Ascending aorta (tissue), 2 donors: ENCODE results near the gene GPC6. TPM values are rescaled to one million over a fixed set of nuclear protein-coding genes. Genes with fewer than 3 reads are reported as not detected.

Experiments
- DNase-seq, 2 donors: peaks; one replicate each; pipeline ENCODE4 v3.0.0-alpha.2; 2019; ENCODE audit warnings: low spot score in 2 of 2
- H3K27ac ChIP-seq, 2 donors: fragments of 200-600 bp; sonication (generic); one replicate each; pipeline ENCODE4 v1.5.1; 2016 to 2017; ENCODE audit warnings: mild to moderate bottlenecking in 1 of 2
- H3K27me3 ChIP-seq: fragments of 200-600 bp; sonication (generic); one replicate; pipeline ENCODE4 v1.5.1; 2017
- H3K36me3 ChIP-seq, 2 donors: fragments of 200-600 bp; sonication (generic); one replicate each; pipeline ENCODE4 v1.5.1; 2016
- H3K4me1 ChIP-seq, 2 donors: fragments of 200-600 bp; sonication (generic); one replicate each; pipeline ENCODE4 v1.5.1; 2016 to 2017; ENCODE audit warnings: mild to moderate bottlenecking in 1 of 2
- H3K4me3 ChIP-seq, 2 donors: fragments of 200-600 bp; sonication (generic); one replicate each; pipeline ENCODE4 v1.5.1; 2016 to 2017; ENCODE audit warnings: mild to moderate bottlenecking in 1 of 2
- H3K9me3 ChIP-seq, 2 donors: fragments of 200-600 bp; sonication (generic); one replicate each; pipeline ENCODE4 v1.5.1; 2016
- CTCF ChIP-seq, 3 experiments: fragments of 200-600 bp in 2 of 3; fragments of 450-650 bp in 1 of 3; sonication (generic) in 2 of 3; IDR thresholded peaks; one replicate each; pipeline ENCODE4 v1.5.1; 2016 to 2019; ENCODE audit warnings: antibody characterized with exemption in 3 of 3, mild to moderate bottlenecking in 1 of 3, moderate library complexity in 1 of 3
- intact Hi-C: fragments of 100-400 bp; cut with DNase I; formaldehyde crosslinking; loops from one replicate; pipeline ENCODE4 v1.15.1; 2023
- total RNA-seq: library from RNA; depleted of rRNA; stranded (reverse); fragments of >200 nt; gene quantifications from one replicate; pipeline ENCODE4 v1.1.0, GENCODE V29; 2016

GPC6 gene
- total RNA-seq, 1 donor from 2014 or later: 23.2 TPM

- no peaks in the 10 kb centered on the region for H3K4me1 ChIP-seq
- no peak for TF ChIP-seq CTCF (IDR thresholded peaks at IDR 0.05)
- intact Hi-C loops: no loop called here
- H3K9me3 ChIP-seq: no peaks in the 10 kb centered on the region
- no peak for DNase-seq
- H3K36me3 ChIP-seq: no peaks in the 10 kb centered on the region
- no peak overlapping the region for H3K27ac ChIP-seq
- H3K27me3 ChIP-seq: no peaks in the 10 kb centered on the region
- H3K4me3 ChIP-seq: no peak overlapping the region
Observed at GRCh38 chr13:93217721-93218261, 8.8 kb upstream of the GPC6 start.

GRCh38 chr13:93218583-93218982 is 8.0 kb upstream of the GPC6 start:
- no peak overlapping the region for H3K4me3 ChIP-seq
- H3K36me3 ChIP-seq: no peaks in the 10 kb centered on the region
- DNase-seq: no peak
- no peaks in the 10 kb centered on the region for H3K4me1 ChIP-seq
- H3K9me3 ChIP-seq: no peaks in the 10 kb centered on the region
- no peak for TF ChIP-seq CTCF (IDR thresholded peaks at IDR 0.05)
- intact Hi-C loops: no loop called here
- no peaks in the 10 kb centered on the region for H3K27me3 ChIP-seq
- no peak overlapping the region for H3K27ac ChIP-seq

GRCh38 chr13:93220073-93220472 is 6.5 kb upstream of the GPC6 start:
- peaks cover 0 to 1% of the 10 kb centered on the region in 2 donors for H3K4me1 ChIP-seq
- no peak overlapping the region for H3K4me3 ChIP-seq
- H3K27me3 ChIP-seq: no peaks in the 10 kb centered on the region
- no peaks in the 10 kb centered on the region for H3K36me3 ChIP-seq
- H3K9me3 ChIP-seq: no peaks in the 10 kb centered on the region
- intact Hi-C loops: loop anchor here (10.0 kb wide), 2 partner anchors 505 to 1325 kb away; no protein-coding TSS in a partner anchor
- DNase-seq: no peak
- H3K27ac ChIP-seq: no peak overlapping the region
- no peak for TF ChIP-seq CTCF (IDR thresholded peaks at IDR 0.05)

- H3K4me1 ChIP-seq: peaks cover 0 to 3% of the 10 kb centered on the region in 2 donors
- no peak overlapping the region for H3K27ac ChIP-seq
- H3K36me3 ChIP-seq: no peaks in the 10 kb centered on the region
- intact Hi-C loops: loop anchor here (10.0 kb wide), 2 partner anchors 508 to 1322 kb away; no protein-coding TSS in a partner anchor
- H3K27me3 ChIP-seq: no peaks in the 10 kb centered on the region
- no peaks in the 10 kb centered on the region for H3K9me3 ChIP-seq
- no peak overlapping the region for H3K4me3 ChIP-seq
- TF ChIP-seq CTCF (IDR thresholded peaks at IDR 0.05): no peak
- DNase-seq: no peak
Observed at GRCh38 chr13:93222976-93223375, 3.6 kb upstream of the GPC6 start.

GRCh38 chr13:93224535-93224934 is 2.1 kb upstream of the GPC6 start:
- no peaks in the 10 kb centered on the region for H3K36me3 ChIP-seq
- DNase-seq: no peak
- intact Hi-C loops: loop anchor here (10.0 kb wide), 2 partner anchors 510 to 1320 kb away; no protein-coding TSS in a partner anchor
- H3K4me1 ChIP-seq: peaks cover 0 to 6% of the 10 kb centered on the region in 2 donors
- no peak for TF ChIP-seq CTCF (IDR thresholded peaks at IDR 0.05)
- no peak overlapping the region for H3K27ac ChIP-seq
- H3K4me3 ChIP-seq: no peak overlapping the region
- H3K27me3 ChIP-seq: no peaks in the 10 kb centered on the region
- H3K9me3 ChIP-seq: no peaks in the 10 kb centered on the region
